A673 (cell line): ENCODE measurements around the gene ATMIN.

Experiments used
- EZH2 ChIP-seq: fragments of 200-600 bp; sonication (generic); IDR thresholded peaks from 2 replicates; pipeline ENCODE4 v1.6.1; 2017; ENCODE audit warnings: borderline replicate concordance, low read depth, mild to moderate bottlenecking, mixed read lengths, antibody characterized with exemption, low read length; ENCODE audit not compliant: poor library complexity, severe bottlenecking
- TF ChIP-seq, protein P1 (sequence below): fragments of 300-800, 200-600 bp; sonication (generic); conservative IDR thresholded peaks from 2 replicates; pipeline ENCODE4 v1.5.1; 2017; ENCODE audit warnings: low read depth, mild to moderate bottlenecking, antibody characterized with exemption, low read length, moderate library complexity, mixed read lengths

DNA sequence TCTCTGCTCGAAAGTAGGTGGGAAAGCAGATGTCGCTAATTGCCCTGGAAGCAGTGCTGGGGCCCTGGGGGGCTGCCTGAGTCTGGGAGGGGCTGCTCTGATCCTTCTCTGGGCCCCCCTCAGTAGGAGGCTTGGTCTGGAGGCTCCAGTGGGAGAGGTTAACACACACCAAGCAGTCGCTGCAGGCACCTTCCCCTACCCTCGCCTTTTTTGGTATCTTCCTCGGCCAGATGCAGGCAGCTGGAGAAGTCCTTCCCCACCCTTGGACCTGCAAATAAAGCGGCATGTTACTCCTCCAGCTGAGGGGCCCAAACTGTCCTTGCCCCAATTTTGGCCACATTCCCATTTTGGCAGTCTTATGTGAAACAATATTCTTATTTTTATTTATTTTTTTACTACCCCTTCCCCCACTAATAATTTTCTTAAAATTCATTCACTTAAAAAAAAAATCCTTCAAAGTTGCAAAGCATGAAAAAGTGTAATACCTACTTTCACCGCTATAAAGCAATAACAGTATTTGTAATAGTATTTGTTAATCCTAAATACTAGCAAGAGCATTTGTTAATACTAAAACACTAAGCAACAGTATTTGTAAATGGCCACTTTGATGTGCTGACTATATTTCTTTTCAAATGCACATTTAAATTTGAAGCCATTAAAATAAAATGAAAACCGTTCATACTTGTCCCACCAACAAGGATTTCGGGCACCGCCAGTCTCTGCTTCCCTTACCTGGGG lies 26.4 kb downstream of the ATMIN start:
- TF ChIP-seq, protein P1, sequence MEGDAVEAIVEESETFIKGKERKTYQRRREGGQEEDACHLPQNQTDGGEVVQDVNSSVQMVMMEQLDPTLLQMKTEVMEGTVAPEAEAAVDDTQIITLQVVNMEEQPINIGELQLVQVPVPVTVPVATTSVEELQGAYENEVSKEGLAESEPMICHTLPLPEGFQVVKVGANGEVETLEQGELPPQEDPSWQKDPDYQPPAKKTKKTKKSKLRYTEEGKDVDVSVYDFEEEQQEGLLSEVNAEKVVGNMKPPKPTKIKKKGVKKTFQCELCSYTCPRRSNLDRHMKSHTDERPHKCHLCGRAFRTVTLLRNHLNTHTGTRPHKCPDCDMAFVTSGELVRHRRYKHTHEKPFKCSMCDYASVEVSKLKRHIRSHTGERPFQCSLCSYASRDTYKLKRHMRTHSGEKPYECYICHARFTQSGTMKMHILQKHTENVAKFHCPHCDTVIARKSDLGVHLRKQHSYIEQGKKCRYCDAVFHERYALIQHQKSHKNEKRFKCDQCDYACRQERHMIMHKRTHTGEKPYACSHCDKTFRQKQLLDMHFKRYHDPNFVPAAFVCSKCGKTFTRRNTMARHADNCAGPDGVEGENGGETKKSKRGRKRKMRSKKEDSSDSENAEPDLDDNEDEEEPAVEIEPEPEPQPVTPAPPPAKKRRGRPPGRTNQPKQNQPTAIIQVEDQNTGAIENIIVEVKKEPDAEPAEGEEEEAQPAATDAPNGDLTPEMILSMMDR: no peak
- no peak for TF ChIP-seq EZH2
